PC-3 (cell line): ENCODE data around the gene TMEM184A.

Source experiments
- EZH2 ChIP-seq: fragments of 300-600 bp; sonication (generic); IDR thresholded peaks from one replicate; pipeline ENCODE4 v1.6.1; 2017; ENCODE audit warnings: antibody characterized with exemption, mild to moderate bottlenecking, low read length; ENCODE audit not compliant: unreplicated experiment
- EZH2phosphoT487 ChIP-seq: fragments of 300-600 bp; sonication (generic); IDR thresholded peaks from 2 replicates; pipeline ENCODE4 v1.6.1; 2018; ENCODE audit warnings: mild to moderate bottlenecking, antibody characterized with exemption, low read length, borderline replicate concordance
- TF ChIP-seq, protein P1 (sequence below): fragments of 300-600 bp; sonication (generic); conservative IDR thresholded peaks from 2 replicates; pipeline ENCODE4 v1.5.1; 2017; ENCODE audit warnings: antibody characterized with exemption, low read depth, mild to moderate bottlenecking, low read length

DNA sequence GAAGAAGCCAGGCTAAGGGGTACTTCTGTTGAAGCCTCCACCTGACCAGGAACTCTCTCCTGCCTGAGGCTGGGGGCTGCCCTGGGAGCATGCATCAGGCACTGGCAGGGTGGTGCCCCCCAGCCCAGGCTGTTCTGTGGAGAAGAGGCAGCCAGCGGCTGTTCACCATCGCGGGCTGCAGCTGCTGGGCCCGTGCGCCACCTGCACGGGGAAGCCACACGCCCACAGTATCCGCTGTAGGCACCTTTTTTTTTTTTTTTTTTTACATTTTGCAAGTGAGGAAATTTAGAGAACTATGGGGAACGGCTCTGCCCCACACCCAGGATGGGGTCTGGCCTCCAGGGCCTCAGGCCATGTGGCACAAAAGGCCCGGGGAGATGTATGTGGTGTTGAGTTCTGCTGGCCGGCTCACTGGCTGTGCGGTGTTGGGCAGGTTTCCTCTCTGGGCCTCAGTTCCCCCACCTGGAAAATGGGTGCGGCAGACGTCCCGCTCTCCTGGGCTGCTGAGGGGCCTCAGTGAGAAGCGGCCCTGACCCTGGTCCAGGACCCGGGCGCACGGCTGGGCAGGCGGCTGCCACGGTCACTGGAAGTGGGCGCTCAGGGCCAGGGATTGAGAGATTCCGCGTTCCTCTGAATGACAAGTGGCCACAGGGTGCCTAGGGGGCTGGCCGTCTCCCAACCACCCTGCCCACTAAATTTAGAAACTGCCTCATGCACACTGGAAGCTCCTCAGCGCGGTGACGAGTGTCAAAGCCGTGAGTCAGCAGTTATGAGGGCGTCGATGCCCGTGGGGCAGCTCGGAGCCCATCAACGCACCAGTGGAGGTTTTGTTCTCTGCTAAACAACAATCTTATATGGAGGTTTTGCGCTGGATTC lies 43.0 kb downstream of the TMEM184A start:
- TF ChIP-seq EZH2 (no peak), EZH2phosphoT487 (no peak)
- TF ChIP-seq, protein P1, sequence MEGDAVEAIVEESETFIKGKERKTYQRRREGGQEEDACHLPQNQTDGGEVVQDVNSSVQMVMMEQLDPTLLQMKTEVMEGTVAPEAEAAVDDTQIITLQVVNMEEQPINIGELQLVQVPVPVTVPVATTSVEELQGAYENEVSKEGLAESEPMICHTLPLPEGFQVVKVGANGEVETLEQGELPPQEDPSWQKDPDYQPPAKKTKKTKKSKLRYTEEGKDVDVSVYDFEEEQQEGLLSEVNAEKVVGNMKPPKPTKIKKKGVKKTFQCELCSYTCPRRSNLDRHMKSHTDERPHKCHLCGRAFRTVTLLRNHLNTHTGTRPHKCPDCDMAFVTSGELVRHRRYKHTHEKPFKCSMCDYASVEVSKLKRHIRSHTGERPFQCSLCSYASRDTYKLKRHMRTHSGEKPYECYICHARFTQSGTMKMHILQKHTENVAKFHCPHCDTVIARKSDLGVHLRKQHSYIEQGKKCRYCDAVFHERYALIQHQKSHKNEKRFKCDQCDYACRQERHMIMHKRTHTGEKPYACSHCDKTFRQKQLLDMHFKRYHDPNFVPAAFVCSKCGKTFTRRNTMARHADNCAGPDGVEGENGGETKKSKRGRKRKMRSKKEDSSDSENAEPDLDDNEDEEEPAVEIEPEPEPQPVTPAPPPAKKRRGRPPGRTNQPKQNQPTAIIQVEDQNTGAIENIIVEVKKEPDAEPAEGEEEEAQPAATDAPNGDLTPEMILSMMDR: no peak
